GM20000 (cell line): ENCODE data around the gene KLHL30.

ENCODE experiments used
- DNase-seq: peaks from one replicate; pipeline ENCODE4 v3.0.0; 2012; ENCODE audit warnings: low spot score
- TF ChIP-seq, protein P1 (sequence below): IDR thresholded peaks from 2 replicates; pipeline ENCODE4 v1.5.1; 2012; ENCODE audit warnings: mild to moderate bottlenecking, control low read depth; ENCODE audit errors: extremely low read depth, missing control alignments

Gene KLHL30

DNA sequence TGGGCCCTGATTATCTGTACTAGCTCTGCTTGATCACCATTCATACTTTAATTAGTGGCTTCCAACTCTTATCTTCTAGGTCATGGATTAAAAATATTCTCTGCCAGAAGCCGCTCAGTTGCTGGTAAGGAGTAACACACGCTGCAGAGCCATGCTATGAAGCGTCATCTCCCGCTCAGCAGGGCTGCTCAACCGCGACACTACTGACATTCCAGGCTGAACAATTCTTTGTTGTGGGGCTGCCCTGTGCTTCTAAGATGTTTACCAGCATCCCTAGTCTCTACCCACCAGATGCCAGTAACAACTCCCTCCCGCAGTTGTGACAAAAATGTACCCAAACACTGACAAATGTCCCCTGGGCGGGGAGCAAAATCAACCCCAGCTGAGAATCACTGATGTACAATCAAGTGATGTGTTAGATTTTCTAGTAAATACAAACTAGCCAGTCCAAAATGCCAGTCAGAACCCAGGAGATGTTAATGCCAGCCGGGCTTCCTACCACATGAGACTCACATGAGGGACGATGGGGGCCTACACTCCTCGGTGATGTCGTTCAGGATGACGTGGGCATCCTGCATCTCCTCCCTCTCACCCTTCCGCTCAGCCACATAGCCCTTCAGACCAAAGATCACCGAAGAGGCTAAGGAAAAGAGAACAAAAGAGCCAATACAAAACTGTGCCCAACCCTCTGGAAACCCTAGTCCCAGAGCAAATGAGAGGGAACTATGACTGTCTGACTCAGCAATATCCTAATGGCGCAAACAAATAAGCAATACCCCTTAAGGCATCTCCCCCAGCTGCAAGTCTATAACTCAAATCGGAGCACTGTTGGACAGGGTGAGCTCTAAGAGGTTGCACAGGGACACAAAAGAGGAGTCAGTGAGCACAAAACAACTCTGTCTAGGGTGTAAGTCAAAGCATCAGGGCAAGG lies 49.4 kb downstream of the KLHL30 start:
- TF ChIP-seq, protein P1, sequence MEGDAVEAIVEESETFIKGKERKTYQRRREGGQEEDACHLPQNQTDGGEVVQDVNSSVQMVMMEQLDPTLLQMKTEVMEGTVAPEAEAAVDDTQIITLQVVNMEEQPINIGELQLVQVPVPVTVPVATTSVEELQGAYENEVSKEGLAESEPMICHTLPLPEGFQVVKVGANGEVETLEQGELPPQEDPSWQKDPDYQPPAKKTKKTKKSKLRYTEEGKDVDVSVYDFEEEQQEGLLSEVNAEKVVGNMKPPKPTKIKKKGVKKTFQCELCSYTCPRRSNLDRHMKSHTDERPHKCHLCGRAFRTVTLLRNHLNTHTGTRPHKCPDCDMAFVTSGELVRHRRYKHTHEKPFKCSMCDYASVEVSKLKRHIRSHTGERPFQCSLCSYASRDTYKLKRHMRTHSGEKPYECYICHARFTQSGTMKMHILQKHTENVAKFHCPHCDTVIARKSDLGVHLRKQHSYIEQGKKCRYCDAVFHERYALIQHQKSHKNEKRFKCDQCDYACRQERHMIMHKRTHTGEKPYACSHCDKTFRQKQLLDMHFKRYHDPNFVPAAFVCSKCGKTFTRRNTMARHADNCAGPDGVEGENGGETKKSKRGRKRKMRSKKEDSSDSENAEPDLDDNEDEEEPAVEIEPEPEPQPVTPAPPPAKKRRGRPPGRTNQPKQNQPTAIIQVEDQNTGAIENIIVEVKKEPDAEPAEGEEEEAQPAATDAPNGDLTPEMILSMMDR, result no peak
- no peak for DNase-seq

DNA sequence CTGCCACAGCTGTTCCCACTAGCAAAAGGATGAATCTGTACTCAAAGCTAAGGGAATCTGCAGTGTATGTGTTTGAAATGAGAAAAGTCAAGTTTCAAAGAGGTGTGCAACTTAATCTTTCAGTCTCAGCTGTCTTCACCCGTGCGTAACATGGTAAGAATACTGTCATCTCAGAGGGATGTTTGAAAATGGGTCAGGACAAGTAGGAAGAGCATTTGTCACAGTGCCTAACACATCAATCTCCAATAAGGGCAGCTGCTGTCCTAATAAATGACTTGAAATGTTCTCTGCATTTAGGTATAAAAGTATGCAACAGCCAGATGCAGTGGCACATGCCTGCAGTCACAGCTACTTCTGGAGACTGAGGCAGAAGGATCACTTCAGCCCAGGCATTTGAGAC lies 52.0 kb downstream of the KLHL30 start:
- DNase-seq, result no peak
- TF ChIP-seq, protein P1, result no peak
